GM23248 (cell line): ENCODE measurements around the gene PRR23E. TPM values are rescaled to one million over a fixed set of nuclear protein-coding genes. Genes with fewer than 3 reads are reported as not detected.

Source experiments
- DNase-seq: peaks from one replicate; pipeline ENCODE4 v3.0.0-alpha.2; 2015
- H2AFZ ChIP-seq: fragments of 200-600 bp; sonication (generic); 2 replicates; pipeline ENCODE4 v1.6.1; 2016; ENCODE audit warnings: antibody characterized with exemption
- H3F3A ChIP-seq: fragments of 200-600 bp; sonication (generic); 2 replicates; pipeline ENCODE4 v1.6.1; 2016; ENCODE audit warnings: mild to moderate bottlenecking, antibody characterized with exemption, mixed run types; ENCODE audit not compliant: insufficient read depth
- H3K27ac ChIP-seq: fragments of 200-600 bp; sonication (generic); 2 replicates; pipeline ENCODE4 v1.5.1; 2016; ENCODE audit warnings: mild to moderate bottlenecking
- H3K27me3 ChIP-seq: fragments of 200-600 bp; sonication (generic); replicated peaks from 2 replicates; pipeline ENCODE4 v1.6.1; 2016; ENCODE audit warnings: mild to moderate bottlenecking; ENCODE audit not compliant: insufficient read depth
- H3K36me3 ChIP-seq: fragments of 200-600 bp; sonication (generic); 2 replicates; pipeline ENCODE4 v1.6.1; 2016; ENCODE audit warnings: low read depth, mild to moderate bottlenecking
- H3K4me1 ChIP-seq: fragments of 200-600 bp; sonication (generic); 2 replicates; pipeline ENCODE4 v1.6.1; 2016; ENCODE audit warnings: mild to moderate bottlenecking; ENCODE audit not compliant: insufficient read depth
- H3K4me2 ChIP-seq: fragments of 200-600 bp; sonication (generic); one replicate; pipeline ENCODE4 v1.6.1; 2016; ENCODE audit warnings: mild to moderate bottlenecking; ENCODE audit not compliant: unreplicated experiment
- H3K4me3 ChIP-seq: fragments of 200-600 bp; sonication (generic); 2 replicates; pipeline ENCODE4 v1.5.1; 2016; ENCODE audit warnings: mild to moderate bottlenecking
- H3K79me2 ChIP-seq: fragments of 200-600 bp; sonication (generic); 2 replicates; pipeline ENCODE4 v1.6.1; 2016; ENCODE audit warnings: mild to moderate bottlenecking; ENCODE audit not compliant: insufficient read depth
- H3K9ac ChIP-seq: fragments of 200-600 bp; sonication (generic); 2 replicates; pipeline ENCODE4 v1.6.1; 2016; ENCODE audit warnings: mild to moderate bottlenecking
- H3K9me2 ChIP-seq: fragments of 200-600 bp; sonication (generic); 2 replicates; pipeline ENCODE4 v1.6.1; 2016; ENCODE audit warnings: mixed run types, mild to moderate bottlenecking, moderate library complexity; ENCODE audit not compliant: insufficient read depth
- H3K9me3 ChIP-seq: fragments of 200-600 bp; sonication (generic); one replicate; pipeline ENCODE4 v1.6.1; 2017; ENCODE audit warnings: low read depth
- H4K20me1 ChIP-seq: fragments of 200-600 bp; sonication (generic); 2 replicates; pipeline ENCODE4 v1.6.0; 2016; ENCODE audit not compliant: insufficient read depth
- EZH2 ChIP-seq: fragments of 200-600 bp; sonication (generic); IDR thresholded peaks from 2 replicates; pipeline ENCODE4 v1.6.1; 2018; ENCODE audit warnings: antibody characterized with exemption, mild to moderate bottlenecking; ENCODE audit not compliant: insufficient read depth, poor library complexity, severe bottlenecking
- EZH2phosphoT487 ChIP-seq: fragments of 200-600 bp; sonication (generic); IDR thresholded peaks from 2 replicates; pipeline ENCODE4 v1.6.1; 2018; ENCODE audit warnings: antibody characterized with exemption, moderate library complexity, mild to moderate bottlenecking, low read depth; ENCODE audit not compliant: insufficient read depth
- WGBS, 2 experiments: methylation state at CpG; one replicate each; pipeline ENCODE4 v1.1.6; 2015 to 2017; ENCODE audit warnings: low lambda C conversion rate in 2 of 2, low coverage in 1 of 2; ENCODE audit errors: missing lambda C conversion rate in 2 of 2; 5-methylcytosine and 5-hydroxymethylcytosine counted together
- in situ Hi-C: fragments of 300-500 bp; cut with MboI; formaldehyde crosslinking; loops from 2 replicates; pipeline ENCODE4 v1.15.0; 2020
- polyA plus RNA-seq: library from polyadenylated mRNA; unstranded; fragments of >200 nt; fragmentation: Nextera tagmentation; extraction: Ambion mirVana; gene quantifications from 2 replicates; pipeline ENCODE4 v1.2.1, GENCODE V29; 2016
- total RNA-seq: library from RNA; depleted of rRNA; stranded (reverse); fragments of >200 nt; shearing (Covaris generic); gene quantifications from 2 replicates; pipeline ENCODE4 v1.2.3, GENCODE V29; 2014

PRR23E gene
- total and polyA plus RNA-seq, 2 experiments from 2014 or later = not detected

- H3K27ac ChIP-seq = no peak overlapping the region
- H2AFZ ChIP-seq = no peak overlapping the region
- no peaks in the 10 kb centered on the region for H3K79me2 ChIP-seq
- H3K4me2 ChIP-seq = no peak overlapping the region
- H3K9me3 ChIP-seq = no peaks in the 10 kb centered on the region
- no peaks in the 10 kb centered on the region for H4K20me1 ChIP-seq
- no peaks in the 10 kb centered on the region for H3K4me1 ChIP-seq
- no peak overlapping the region for H3K4me3 ChIP-seq
- TF ChIP-seq EZH2phosphoT487 (no peak), EZH2 (no peak)
- no peaks in the 10 kb centered on the region for H3K9me2 ChIP-seq
- peaks cover 14% of the 10 kb centered on the region; the same call in 1 of the 2 replicates for H3K27me3 ChIP-seq
- DNase-seq = no peak
- in situ Hi-C loops = no loop called here
- H3K9ac ChIP-seq = no peak overlapping the region
- H3K36me3 ChIP-seq = no peaks in the 10 kb centered on the region
- H3F3A ChIP-seq = no peaks in the 10 kb centered on the region
- 63 to 69% methylated on average over 8 of the region's 8 CpGs for WGBS, 2 experiments
Measured at GRCh38 chr3:127194601-127195187, 1.8 kb downstream of the PRR23E start.

- no peaks in the 10 kb centered on the region for H3K79me2 ChIP-seq
- in situ Hi-C loops = no loop called here
- H3K9me2 ChIP-seq = no peaks in the 10 kb centered on the region
- no peak for TF ChIP-seq EZH2
- H2AFZ ChIP-seq = no peak overlapping the region
- no peak overlapping the region for H3K9ac ChIP-seq
- no peaks in the 10 kb centered on the region for H3K9me3 ChIP-seq
- H3K4me1 ChIP-seq = no peaks in the 10 kb centered on the region
- WGBS, 2 experiments = 83 to 91% methylated on average over 6 of the region's 6 CpGs
- H3K4me2 ChIP-seq = no peak overlapping the region
- peaks cover 20% of the 10 kb centered on the region for H3K27me3 ChIP-seq
- no peaks in the 10 kb centered on the region for H4K20me1 ChIP-seq
- no peak overlapping the region for H3K4me3 ChIP-seq
- H3K36me3 ChIP-seq = no peaks in the 10 kb centered on the region
- no peak overlapping the region for H3K27ac ChIP-seq
- no peak for DNase-seq
- H3F3A ChIP-seq = no peaks in the 10 kb centered on the region
Measured at GRCh38 chr3:127195417-127195816, 2.5 kb downstream of the PRR23E start.

GRCh38 chr3:127196002-127196401 lies 3.1 kb downstream of the PRR23E start:
- no peak overlapping the region for H3K4me3 ChIP-seq
- no peaks in the 10 kb centered on the region for H3K4me1 ChIP-seq
- no peak overlapping the region for H3K4me2 ChIP-seq
- peaks cover 22% of the 10 kb centered on the region for H3K27me3 ChIP-seq
- H3K9me2 ChIP-seq = no peaks in the 10 kb centered on the region
- TF ChIP-seq EZH2phosphoT487 (no peak), EZH2 (no peak)
- no peaks in the 10 kb centered on the region for H3F3A ChIP-seq
- no peak overlapping the region for H3K27ac ChIP-seq
- in situ Hi-C loops = no loop called here
- no peaks in the 10 kb centered on the region for H3K9me3 ChIP-seq
- H3K79me2 ChIP-seq = no peaks in the 10 kb centered on the region
- no peak for DNase-seq
- H3K9ac ChIP-seq = no peak overlapping the region
- H2AFZ ChIP-seq = no peak overlapping the region
- 19 to 36% methylated on average over 1 to 2 of the region's 2 CpGs for WGBS, 2 experiments
- H4K20me1 ChIP-seq = no peaks in the 10 kb centered on the region
- H3K36me3 ChIP-seq = no peaks in the 10 kb centered on the region

GRCh38 chr3:127196466-127197299 lies 3.8 kb downstream of the PRR23E start:
- in situ Hi-C loops = no loop called here
- no peak for DNase-seq

More at GRCh38 chr3:127196466-127197299, 3.8 kb downstream of the PRR23E start:
- H4K20me1 ChIP-seq = no peaks in the 10 kb centered on the region
- H3K36me3 ChIP-seq = no peaks in the 10 kb centered on the region
- H3K4me1 ChIP-seq = no peaks in the 10 kb centered on the region
- H3K4me2 ChIP-seq = no peak overlapping the region
- no peak overlapping the region for H2AFZ ChIP-seq
- no peaks in the 10 kb centered on the region for H3K9me2 ChIP-seq
- H3K79me2 ChIP-seq = no peaks in the 10 kb centered on the region
- H3K27me3 ChIP-seq = peaks cover 22% of the 10 kb centered on the region
- TF ChIP-seq EZH2phosphoT487 (no peak), EZH2 (no peak)
- H3F3A ChIP-seq = no peaks in the 10 kb centered on the region
- H3K9me3 ChIP-seq = no peaks in the 10 kb centered on the region
- 56 to 60% methylated on average over 14 of the region's 15 CpGs for WGBS, 2 experiments
- no peak overlapping the region for H3K4me3 ChIP-seq
- no peak overlapping the region for H3K9ac ChIP-seq
- no peak overlapping the region for H3K27ac ChIP-seq
